ENCODE results near the gene ARNT2.
A peak's percentile ranks its signal among the peaks of the same experiment; 100 is the strongest.

ARNT2 gene

DNA sequence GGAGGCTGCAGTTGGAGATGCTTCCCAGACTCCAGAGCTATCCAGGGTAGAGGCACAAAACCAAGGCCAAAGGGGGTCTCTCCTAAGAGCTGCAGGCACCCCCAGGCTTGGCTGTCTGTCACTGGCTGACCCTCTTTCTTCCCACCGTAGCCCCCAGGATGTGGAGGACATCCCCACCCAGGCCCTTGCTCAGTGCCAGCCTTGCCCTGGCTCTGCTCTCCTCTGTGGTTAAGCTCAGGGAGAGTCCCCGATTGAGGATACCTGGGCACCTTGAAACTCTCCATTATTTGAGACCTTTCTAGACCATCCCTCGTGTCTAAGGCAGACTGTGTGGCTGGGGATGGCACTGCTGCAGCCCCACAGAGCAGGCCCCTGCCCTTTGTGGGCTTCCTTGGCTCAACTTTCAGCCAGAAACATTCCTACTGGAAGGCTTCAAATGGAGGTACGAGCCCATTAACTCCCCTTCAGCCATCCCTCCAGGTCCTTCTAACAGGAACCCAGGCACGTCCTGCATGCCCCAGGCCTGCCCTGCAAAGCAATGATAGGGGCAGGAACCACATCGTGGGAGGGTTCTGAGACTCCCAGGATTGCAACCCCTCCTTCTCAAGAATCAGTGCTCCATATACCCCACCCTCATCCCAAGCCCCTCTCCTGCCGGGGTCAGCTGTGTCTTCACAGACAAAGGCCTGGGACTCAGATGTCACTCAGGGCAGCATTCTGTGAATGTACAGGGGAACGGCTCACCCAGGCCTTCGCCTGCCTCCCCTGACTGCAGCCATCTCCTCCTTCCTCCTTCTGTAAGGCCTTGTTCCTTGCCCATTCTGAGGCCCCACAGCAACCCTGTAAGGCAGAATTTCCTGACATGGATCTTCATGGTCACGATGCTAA lies 188.0 kb downstream of the ARNT2 start:
- no peak for DNase-seq
- no peak for TF ChIP-seq POLR2A (IDR thresholded peaks at IDR 0.05; ENCODE audit: low read length)

DNA sequence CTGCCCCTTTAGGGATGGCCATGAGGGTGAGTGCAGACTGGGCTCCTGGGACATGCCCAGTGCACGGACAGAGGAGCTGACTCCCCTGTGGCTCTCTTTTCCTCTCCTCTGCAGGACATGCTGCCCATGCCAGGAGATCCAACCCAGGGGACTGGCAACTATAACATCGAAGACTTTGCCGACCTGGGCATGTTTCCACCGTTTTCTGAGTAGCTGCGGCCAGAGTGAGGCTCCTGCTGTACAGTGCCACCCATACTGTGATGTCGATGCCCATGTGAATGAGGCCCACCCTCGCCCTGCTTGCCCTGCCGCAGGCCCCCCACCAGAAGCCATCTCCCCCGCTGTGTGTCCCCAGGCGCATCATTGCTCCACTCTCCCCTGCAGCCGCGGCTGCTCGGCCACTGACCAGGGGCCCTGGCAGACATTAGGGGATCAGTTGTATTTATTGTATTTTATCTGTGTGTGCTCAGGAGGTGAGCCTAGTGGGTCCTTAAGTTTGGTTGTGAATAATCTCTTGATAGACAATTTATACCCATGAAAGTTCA lies 189.4 kb downstream of the ARNT2 start:
- DNase-seq, result no peak
- no peak for TF ChIP-seq GATA1 (IDR thresholded peaks at IDR 0.05; ENCODE audit: low read depth, low read length)
- TF ChIP-seq POLR2A (IDR thresholded peaks at IDR 0.05; ENCODE audit: low read length), result no peak

- no peak for TF ChIP-seq POLR2A (IDR thresholded peaks at IDR 0.05; ENCODE audit: low read length)
- no peak for TF ChIP-seq GATA1 (IDR thresholded peaks at IDR 0.05; ENCODE audit: low read depth, low read length)
- DNase-seq, result no peak
Observed at GRCh38 chr15:80594091-80594889, 190.1 kb downstream of the ARNT2 start.

DNA sequence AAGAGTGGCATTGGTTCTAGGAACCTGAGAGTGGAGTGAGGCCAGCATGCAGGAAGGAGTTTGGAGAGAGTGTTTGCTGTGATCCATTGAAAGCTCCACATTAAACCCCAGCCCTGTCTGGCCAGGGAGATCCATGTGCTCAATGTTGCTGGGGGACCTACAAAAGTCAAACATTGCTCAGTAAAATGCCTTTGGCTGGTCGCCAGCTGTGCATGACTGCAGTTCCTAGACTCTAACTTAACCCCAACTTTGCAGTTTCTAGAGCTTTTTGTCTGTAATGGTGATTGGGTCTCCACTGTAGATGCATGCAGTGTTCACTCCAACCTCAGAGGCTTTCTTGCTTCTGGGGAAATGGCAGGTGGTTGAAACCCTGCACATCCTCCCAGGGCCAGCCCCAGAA lies 191.2 kb downstream of the ARNT2 start:
- TF ChIP-seq POLR2A (IDR thresholded peaks at IDR 0.05; ENCODE audit: low read length) (no peak), GATA1 (IDR thresholded peaks at IDR 0.05; ENCODE audit: low read depth, low read length) (no peak)

DNA sequence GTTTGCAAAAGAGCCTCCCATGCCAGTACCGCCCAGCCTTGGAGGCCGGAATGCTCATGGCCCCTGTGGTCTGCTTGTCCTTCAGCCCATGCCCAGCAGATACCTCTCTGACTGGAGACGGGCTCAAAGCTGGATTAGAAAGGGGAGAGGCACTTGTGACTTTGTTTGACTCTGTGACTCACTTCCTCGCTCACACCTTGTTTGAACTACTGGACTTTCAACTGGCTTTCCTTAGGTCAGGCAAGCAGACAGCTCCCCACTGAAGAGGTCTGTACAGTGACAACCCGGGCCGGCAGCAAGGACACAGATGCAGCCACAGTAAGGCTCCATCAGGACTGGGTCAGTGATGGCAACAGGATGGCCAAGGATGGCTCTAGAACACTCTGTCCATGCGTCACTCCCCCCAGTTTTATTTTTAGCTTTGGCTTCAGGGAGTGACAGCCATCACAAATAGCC lies 192.4 kb downstream of the ARNT2 start:
- TF ChIP-seq POLR2A (IDR thresholded peaks at IDR 0.05; ENCODE audit: low read length) (no peak), GATA1 (IDR thresholded peaks at IDR 0.05; ENCODE audit: low read depth, low read length) (no peak)

More for the DNA sequence above, 191.2 kb downstream of the ARNT2 start:
- peak in 1 of 2 experiments; percentile 28 for DNase-seq

GRCh38 chr15:80597076-80597475 lies 192.9 kb downstream of the ARNT2 start:
- TF ChIP-seq POLR2A (IDR thresholded peaks at IDR 0.05; ENCODE audit: low read length) (no peak), GATA1 (IDR thresholded peaks at IDR 0.05; ENCODE audit: low read depth, low read length) (no peak)
- no peak for DNase-seq

More for the DNA sequence above, 192.4 kb downstream of the ARNT2 start:
- DNase-seq, result no peak

DNA sequence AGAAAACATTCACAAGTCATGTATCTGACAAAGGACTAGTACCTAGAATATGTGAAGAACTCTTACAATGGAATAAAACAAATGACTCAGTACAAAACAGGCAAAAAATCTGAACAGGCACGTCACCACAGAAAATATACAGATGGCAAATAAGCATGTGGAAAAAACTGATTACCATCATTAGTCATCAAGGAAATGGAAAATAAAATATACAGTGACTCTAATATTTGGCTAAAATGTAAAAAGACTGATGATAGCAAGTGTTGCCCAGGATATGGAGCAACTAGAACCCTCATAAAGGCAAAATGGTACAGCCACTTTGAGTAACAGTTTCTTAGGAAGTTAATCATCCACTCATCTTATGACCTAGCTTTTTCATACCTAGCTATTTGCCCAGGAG lies 195.2 kb downstream of the ARNT2 start:
- TF ChIP-seq POLR2A (IDR thresholded peaks at IDR 0.05; ENCODE audit: low read length), result no peak
- no peak for TF ChIP-seq GATA1 (IDR thresholded peaks at IDR 0.05; ENCODE audit: low read depth, low read length)
- no peak for DNase-seq

GRCh38 chr15:80600626-80601025 lies 196.4 kb downstream of the ARNT2 start:
- TF ChIP-seq GATA1 (IDR thresholded peaks at IDR 0.05; ENCODE audit: low read depth, low read length) (no peak), POLR2A (IDR thresholded peaks at IDR 0.05; ENCODE audit: low read length) (no peak)
- no peak for DNase-seq

GRCh38 chr15:80601256-80601655 lies 197.1 kb downstream of the ARNT2 start:
- no peak for TF ChIP-seq GATA1 (IDR thresholded peaks at IDR 0.05; ENCODE audit: low read depth, low read length)
- no peak for TF ChIP-seq POLR2A (IDR thresholded peaks at IDR 0.05; ENCODE audit: low read length)
- DNase-seq, result no peak

- TF ChIP-seq GATA1 (IDR thresholded peaks at IDR 0.05; ENCODE audit: low read depth, low read length) (no peak), POLR2A (IDR thresholded peaks at IDR 0.05; ENCODE audit: low read length) (no peak)
- DNase-seq, result no peak
Observed at GRCh38 chr15:80604583-80605575, 200.7 kb downstream of the ARNT2 start.

DNA sequence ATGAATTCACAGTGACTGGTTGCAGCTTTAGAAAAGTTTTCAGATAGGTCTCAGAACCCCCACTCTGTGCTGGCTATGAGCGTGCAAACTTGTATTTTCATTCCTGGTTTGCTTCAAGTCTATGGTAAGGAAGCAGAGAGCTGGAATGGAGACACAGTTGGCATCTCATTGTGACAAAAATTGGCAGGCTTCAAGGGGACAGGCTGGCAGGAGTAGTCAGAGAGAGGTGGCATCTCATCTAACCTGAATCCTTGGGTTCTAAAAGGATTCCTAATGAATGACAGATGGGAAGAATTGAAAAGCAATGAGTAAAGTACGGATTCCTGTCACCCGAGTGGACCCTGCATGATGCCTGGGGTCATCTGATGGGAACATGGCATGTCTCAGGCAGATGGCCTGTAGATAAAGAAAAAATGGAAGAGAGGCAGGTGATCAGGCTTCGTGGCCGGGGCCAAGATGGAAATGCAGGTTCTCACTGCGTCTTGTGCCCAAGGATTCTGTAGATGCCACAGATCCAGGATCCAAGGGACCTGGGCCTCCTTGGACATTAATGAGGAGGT lies 201.5 kb downstream of the ARNT2 start:
- no peak for TF ChIP-seq POLR2A (IDR thresholded peaks at IDR 0.05; ENCODE audit: low read length)
- TF ChIP-seq GATA1 (IDR thresholded peaks at IDR 0.05; ENCODE audit: low read depth, low read length), result no peak
- DNase-seq, result no peak

DNA sequence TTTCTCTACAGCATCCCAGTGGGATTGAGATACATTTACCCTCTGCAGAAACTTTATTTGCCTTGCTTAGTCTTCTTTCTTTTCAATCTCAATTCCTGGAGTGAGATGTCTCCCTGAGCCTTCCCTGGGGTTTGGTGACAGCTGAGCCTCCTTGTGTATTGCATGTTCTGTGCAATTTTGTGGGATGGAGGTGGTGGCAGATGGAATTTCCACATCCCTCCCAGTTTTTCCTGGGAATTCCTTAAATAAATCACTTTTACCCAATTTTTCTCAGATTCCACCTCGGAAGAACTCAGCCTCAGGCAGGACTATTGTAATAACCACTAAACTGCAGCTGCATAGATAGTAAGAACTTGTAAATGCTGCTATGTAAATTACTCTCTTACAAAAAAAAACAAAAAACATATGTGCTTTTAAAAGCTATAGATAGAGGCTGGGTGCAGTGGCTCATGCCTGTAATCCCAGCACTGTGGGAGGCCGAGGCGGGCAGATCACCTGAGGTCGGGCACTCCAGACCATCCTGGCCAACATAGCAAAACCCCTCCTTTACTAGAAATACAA lies 202.4 kb downstream of the ARNT2 start:
- no peak for TF ChIP-seq GATA1 (IDR thresholded peaks at IDR 0.05; ENCODE audit: low read depth, low read length)
- TF ChIP-seq POLR2A (IDR thresholded peaks at IDR 0.05; ENCODE audit: low read length), result no peak
- no peak for DNase-seq
